ENCODE data around the gene POMGNT2.

POMGNT2 gene

GRCh38 chr3:43132870-43133636, 27.2 kb upstream of the POMGNT2 start:
- no peak for DNase-seq (ENCODE audit: low read depth in 1 of 2, low spot score in 1 of 2)
- TF ChIP-seq REST (IDR thresholded peaks at IDR 0.05; ENCODE audit: insufficient replicate concordance, low read depth) = no peak
- TF ChIP-seq CTCF (IDR thresholded peaks at IDR 0.05; ENCODE audit: insufficient read depth, low read length) = no peak
- TF ChIP-seq GABPA (IDR thresholded peaks at IDR 0.05; ENCODE audit: low read depth) = no peak
- TF ChIP-seq SPI1 (IDR thresholded peaks at IDR 0.05; ENCODE audit: borderline replicate concordance, low read depth) = no peak
- no peak for TF ChIP-seq POLR2AphosphoS5 (IDR thresholded peaks at IDR 0.05; ENCODE audit: low read depth)
- Histone ChIP-seq H3K4me3 (replicated peaks; ENCODE audit: insufficient read depth, low read length) (no peak overlapping the region), H3K27ac (replicated peaks) (no peak overlapping the region), H3K27me3 (ENCODE audit: insufficient read depth, poor library complexity, severe bottlenecking) (no peaks in the 10 kb centered on the region)

GRCh38 chr3:43132193-43132592, 26.3 kb upstream of the POMGNT2 start:
- DNase-seq (ENCODE audit: low read depth in 1 of 2, low spot score in 1 of 2) = no peak
- TF ChIP-seq SPI1 (IDR thresholded peaks at IDR 0.05; ENCODE audit: borderline replicate concordance, low read depth) (no peak), GABPA (IDR thresholded peaks at IDR 0.05; ENCODE audit: low read depth) (no peak), REST (IDR thresholded peaks at IDR 0.05; ENCODE audit: insufficient replicate concordance, low read depth) (no peak), POLR2AphosphoS5 (IDR thresholded peaks at IDR 0.05; ENCODE audit: low read depth) (no peak)
- Histone ChIP-seq H3K27ac (replicated peaks) (no peak overlapping the region), H3K4me3 (replicated peaks; ENCODE audit: insufficient read depth, low read length) (no peak overlapping the region), H3K27me3 (ENCODE audit: insufficient read depth, poor library complexity, severe bottlenecking) (no peaks in the 10 kb centered on the region)

- Histone ChIP-seq H3K4me3 (replicated peaks; ENCODE audit: insufficient read depth, low read length) (no peak overlapping the region), H3K27me3 (ENCODE audit: insufficient read depth, poor library complexity, severe bottlenecking) (no peaks in the 10 kb centered on the region), H3K27ac (replicated peaks) (no peak overlapping the region)
- TF ChIP-seq CTCF (IDR thresholded peaks at IDR 0.05; ENCODE audit: insufficient read depth, low read length) (no peak), SPI1 (IDR thresholded peaks at IDR 0.05; ENCODE audit: borderline replicate concordance, low read depth) (no peak), REST (IDR thresholded peaks at IDR 0.05; ENCODE audit: insufficient replicate concordance, low read depth) (no peak), POLR2AphosphoS5 (IDR thresholded peaks at IDR 0.05; ENCODE audit: low read depth) (no peak), GABPA (IDR thresholded peaks at IDR 0.05; ENCODE audit: low read depth) (no peak)
- DNase-seq (ENCODE audit: low read depth in 1 of 2, low spot score in 1 of 2) = no peak
These were observed 22.6 kb upstream of the POMGNT2 start for GRCh38 chr3:43128464-43128863.
